Lower leg skin (tissue), 4 donors: ENCODE data around the gene APBB2. TPM values are rescaled to one million over a fixed set of nuclear protein-coding genes. Genes with fewer than 3 reads are reported as not detected.

Experiments
- DNase-seq, 2 donors: peaks; one replicate each; pipeline ENCODE4 v3.0.0-alpha.2; 2019; ENCODE audit warnings: low spot score in 2 of 2
- H3K4me3 ChIP-seq: fragments of 200-600 bp; sonication (generic); 2 replicates; pipeline ENCODE4 v1.5.1; 2017; ENCODE audit warnings: mild to moderate bottlenecking, low read depth; ENCODE audit not compliant: poor library complexity, severe bottlenecking
- POLR2A ChIP-seq, 2 donors: fragments of 450-650 bp; IDR thresholded peaks; one replicate each; pipeline ENCODE4 v1.6.1; 2016 to 2017; ENCODE audit warnings: antibody characterized with exemption in 2 of 2, mild to moderate bottlenecking in 1 of 2, moderate library complexity in 1 of 2
- WGBS, 2 donors: methylation state at CpG; one replicate each; pipeline ENCODE4 v1.1.5; 2018; 5-methylcytosine and 5-hydroxymethylcytosine counted together
- intact Hi-C: fragments of 100-400 bp; cut with DNase I; formaldehyde crosslinking; loops from one replicate; pipeline ENCODE4 v1.15.0; 2023; ENCODE audit warnings: low total_unique reads
- total RNA-seq, 4 donors: library from RNA; depleted of rRNA; stranded (reverse); fragments of >200 nt; gene quantifications; one replicate each; pipeline ENCODE4 v1.1.0, GENCODE V29; 2016
- TF ChIP-seq, protein P1 (sequence below), 3 donors: fragments of 450-650 bp; IDR thresholded peaks; one replicate each; pipeline ENCODE4 v1.5.1; 2016; ENCODE audit warnings: antibody characterized with exemption in 3 of 3, mild to moderate bottlenecking in 3 of 3, moderate library complexity in 2 of 3

The APBB2 gene
- total RNA-seq, 4 donors from 2014 or later, result 24.0 to 49.2 (median 43.3) TPM

DNA sequence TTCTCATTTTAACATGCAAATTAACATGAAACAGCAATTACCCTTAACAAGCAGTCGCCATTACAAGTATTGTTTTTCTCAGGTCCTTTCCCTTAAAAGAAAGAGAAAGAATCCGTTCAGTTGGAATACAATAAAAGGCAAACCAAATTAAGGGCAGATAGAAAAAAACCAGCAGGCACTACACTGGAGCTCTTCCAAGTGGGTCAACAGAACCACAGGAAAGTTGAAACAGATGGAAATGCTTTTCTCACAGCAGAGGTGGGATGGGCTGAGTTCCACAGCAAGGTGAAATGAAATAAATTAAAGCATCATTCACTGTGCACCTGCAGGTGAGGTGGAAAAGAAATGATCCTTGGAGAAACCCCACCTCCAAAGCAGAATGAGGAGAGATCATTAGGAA, 102.6 kb downstream of the APBB2 start:
- whole genome bisulfite sequencing, 2 donors, result 70 to 74% methylated on average over 2 of the region's 2 CpGs
- intact Hi-C loops, result no loop called here
- no peak for DNase-seq

DNA sequence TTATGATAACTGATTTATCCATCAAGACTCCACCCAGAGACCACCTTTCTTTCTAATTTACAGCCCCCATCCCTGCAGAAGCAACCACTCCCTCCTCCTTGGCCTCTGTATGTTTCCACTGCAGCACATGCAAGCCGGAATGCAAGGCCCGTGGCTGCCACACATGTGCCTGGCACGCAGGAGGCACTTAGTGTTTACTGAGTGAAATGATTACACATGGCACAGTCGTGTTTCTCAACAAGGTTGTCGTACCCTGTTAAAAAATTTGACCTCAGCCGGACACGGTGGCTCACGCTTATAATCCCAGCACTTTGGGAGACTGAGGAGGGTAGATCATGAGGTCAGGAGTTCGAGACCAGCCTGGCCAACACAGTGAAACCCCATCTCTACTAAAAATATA, 104.3 kb downstream of the APBB2 start:
- H3K4me3 ChIP-seq, result no peak overlapping the region
- intact Hi-C loops, result no loop called here
- 79 to 87% methylated on average over 9 of the region's 9 CpGs for WGBS, 2 donors
- TF ChIP-seq, protein P1, sequence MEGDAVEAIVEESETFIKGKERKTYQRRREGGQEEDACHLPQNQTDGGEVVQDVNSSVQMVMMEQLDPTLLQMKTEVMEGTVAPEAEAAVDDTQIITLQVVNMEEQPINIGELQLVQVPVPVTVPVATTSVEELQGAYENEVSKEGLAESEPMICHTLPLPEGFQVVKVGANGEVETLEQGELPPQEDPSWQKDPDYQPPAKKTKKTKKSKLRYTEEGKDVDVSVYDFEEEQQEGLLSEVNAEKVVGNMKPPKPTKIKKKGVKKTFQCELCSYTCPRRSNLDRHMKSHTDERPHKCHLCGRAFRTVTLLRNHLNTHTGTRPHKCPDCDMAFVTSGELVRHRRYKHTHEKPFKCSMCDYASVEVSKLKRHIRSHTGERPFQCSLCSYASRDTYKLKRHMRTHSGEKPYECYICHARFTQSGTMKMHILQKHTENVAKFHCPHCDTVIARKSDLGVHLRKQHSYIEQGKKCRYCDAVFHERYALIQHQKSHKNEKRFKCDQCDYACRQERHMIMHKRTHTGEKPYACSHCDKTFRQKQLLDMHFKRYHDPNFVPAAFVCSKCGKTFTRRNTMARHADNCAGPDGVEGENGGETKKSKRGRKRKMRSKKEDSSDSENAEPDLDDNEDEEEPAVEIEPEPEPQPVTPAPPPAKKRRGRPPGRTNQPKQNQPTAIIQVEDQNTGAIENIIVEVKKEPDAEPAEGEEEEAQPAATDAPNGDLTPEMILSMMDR (IDR thresholded peaks at IDR 0.05), result no peak
- TF ChIP-seq POLR2A (IDR thresholded peaks at IDR 0.05), result no peak
- DNase-seq, result peak in 1 of 2 donors; percentile 62

More for the DNA sequence above, 102.6 kb downstream of the APBB2 start:
- TF ChIP-seq, protein P1 (IDR thresholded peaks at IDR 0.05), result no peak
- TF ChIP-seq POLR2A (IDR thresholded peaks at IDR 0.05), result no peak
- H3K4me3 ChIP-seq, result no peak overlapping the region

DNA sequence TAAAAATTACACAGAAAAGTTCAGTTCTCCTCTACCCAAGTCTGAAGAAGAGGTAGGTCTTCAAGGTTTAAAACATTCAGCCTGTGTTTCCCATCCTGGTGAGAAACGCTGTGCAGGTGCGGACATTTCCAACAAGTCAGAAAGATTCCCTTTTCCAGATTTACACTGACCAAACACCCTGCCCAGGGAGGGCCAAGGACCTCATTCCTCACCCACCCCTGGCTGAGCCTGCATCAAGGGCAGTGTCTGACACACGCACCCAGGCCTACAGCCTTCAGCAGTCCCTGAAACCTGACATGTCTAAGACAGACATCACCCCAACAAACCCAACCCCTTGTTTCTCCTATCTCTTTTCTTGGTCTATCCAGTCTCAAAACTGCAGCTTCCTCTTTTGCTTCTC, 105.9 kb downstream of the APBB2 start:
- 89% methylated on average over 3 of the region's 3 CpGs for WGBS, 2 donors
- intact Hi-C loops, result no loop called here
- DNase-seq, result peak in 1 of 2 donors; percentile 61
- TF ChIP-seq, protein P1 (IDR thresholded peaks at IDR 0.05), result no peak
- no peak for TF ChIP-seq POLR2A (IDR thresholded peaks at IDR 0.05)
- no peak overlapping the region for H3K4me3 ChIP-seq

DNA sequence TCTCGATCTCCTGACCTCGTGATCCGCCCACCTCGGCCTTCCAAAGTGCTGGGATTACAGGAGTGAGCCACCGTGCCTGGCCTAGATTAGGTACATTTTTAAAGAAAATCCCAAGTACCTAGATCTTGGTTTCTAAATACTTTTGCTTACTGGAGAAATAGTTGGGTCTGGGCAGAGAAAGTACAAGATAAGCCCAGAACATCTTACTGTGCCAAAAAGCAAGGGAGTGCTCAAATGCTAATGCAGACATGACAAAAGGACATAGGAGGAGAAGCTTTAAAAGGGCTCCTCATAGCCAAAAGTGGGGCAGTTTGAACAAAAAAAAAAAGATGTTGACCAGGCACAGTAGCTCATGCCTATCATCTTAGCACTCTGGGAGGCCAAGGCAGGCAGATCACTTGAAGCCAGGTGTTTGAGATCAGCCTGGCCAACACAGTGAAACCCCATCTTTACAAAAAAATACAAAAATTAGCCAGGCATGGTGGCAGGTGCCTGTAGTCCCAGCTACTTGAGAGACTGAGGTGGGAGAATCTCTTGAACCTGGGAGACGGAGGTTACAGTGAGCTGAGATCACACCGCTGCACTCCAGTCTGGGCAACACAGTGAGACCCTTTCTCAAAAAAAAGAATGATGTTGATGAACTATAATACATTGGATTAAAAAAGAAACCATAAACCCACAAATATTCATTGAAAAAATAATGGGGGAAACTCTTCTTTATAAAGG, 107.5 kb downstream of the APBB2 start:
- no peak overlapping the region for H3K4me3 ChIP-seq
- intact Hi-C loops, result no loop called here
- no peak for DNase-seq
- TF ChIP-seq, protein P1 (IDR thresholded peaks at IDR 0.05), result no peak
- no peak for TF ChIP-seq POLR2A (IDR thresholded peaks at IDR 0.05)
- 93 to 99% methylated on average over 7 of the region's 7 CpGs for WGBS, 2 donors

DNA sequence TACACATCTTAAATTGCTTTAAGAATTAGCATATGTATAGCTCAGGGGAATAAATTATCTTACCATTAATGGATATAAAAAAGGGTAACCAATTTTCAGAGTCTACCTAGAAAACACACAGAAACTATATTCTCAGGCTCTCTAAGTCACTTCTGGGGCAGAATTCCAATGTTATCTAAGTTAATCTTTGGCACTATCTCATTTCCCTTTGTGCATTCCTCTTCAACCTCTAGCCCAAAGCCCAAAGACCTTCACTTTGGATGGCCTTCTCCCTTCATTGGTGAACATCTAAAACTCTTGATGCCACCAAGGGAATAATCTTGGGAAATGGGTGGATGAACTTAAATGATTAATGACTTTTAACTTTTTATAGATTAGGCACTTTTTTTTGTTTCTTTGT, 108.3 kb downstream of the APBB2 start:
- intact Hi-C loops, result no loop called here
- no peak overlapping the region for H3K4me3 ChIP-seq
- DNase-seq, result no peak
- TF ChIP-seq POLR2A (IDR thresholded peaks at IDR 0.05), result no peak
- TF ChIP-seq, protein P1 (IDR thresholded peaks at IDR 0.05), result no peak

DNA sequence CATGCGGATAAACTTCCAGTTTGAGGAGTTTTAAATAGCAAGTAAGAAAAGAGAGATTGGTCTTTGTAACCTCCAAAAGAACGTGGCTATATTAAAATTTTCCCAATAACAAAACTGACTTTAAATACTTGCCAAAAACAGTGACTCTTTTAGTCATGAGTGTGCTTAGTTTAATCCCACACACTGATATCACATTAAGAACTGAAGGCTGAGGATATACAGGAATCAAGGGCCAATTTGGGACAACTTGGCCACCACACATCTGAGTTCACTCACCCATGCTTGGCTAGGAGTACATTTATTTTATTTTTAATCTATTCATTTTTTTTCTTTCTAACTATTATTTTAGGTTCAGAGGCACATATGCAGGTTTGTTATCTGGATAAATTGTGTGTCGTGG, 110.2 kb downstream of the APBB2 start:
- 60 to 61% methylated on average over 3 of the region's 3 CpGs for WGBS, 2 donors
- H3K4me3 ChIP-seq, result no peak overlapping the region
- DNase-seq, result no peak
- no peak for TF ChIP-seq POLR2A (IDR thresholded peaks at IDR 0.05)
- TF ChIP-seq, protein P1 (IDR thresholded peaks at IDR 0.05), result no peak
- intact Hi-C loops, result no loop called here
